K562 (cell line): ENCODE measurements around the gene CDS2. TPM values are rescaled to one million over a fixed set of nuclear protein-coding genes. Genes with fewer than 3 reads are reported as not detected.

Experiments used
- CHCHD3 ChIP-seq: fragments of 250-450 bp; sonication (Bioruptor Pico); IDR thresholded peaks from 2 replicates; pipeline ENCODE4 v2.1.2; 2022; ENCODE audit warnings: mild to moderate bottlenecking
- DPF2 ChIP-seq: fragments of 450-650 bp; IDR thresholded peaks from 2 replicates; pipeline ENCODE4 v1.6.1; 2016
- EWSR1 ChIP-seq: fragments of 450-650 bp; IDR thresholded peaks from 2 replicates; pipeline ENCODE4 v1.6.1; 2018; ENCODE audit warnings: borderline replicate concordance, mild to moderate bottlenecking, low read depth, moderate library complexity; ENCODE audit not compliant: partially characterized antibody
- FOXK2 ChIP-seq, 2 experiments: fragments of 450-650 bp; IDR thresholded peaks in 1 of 2; conservative IDR thresholded peaks in 1 of 2; 2 replicates each; pipeline ENCODE4 v1.6.1; 2016; ENCODE audit warnings: low read depth in 2 of 2, mild to moderate bottlenecking in 1 of 2
- IRF2 ChIP-seq: sonication (generic); formaldehyde crosslinking; IDR thresholded peaks from 2 replicates; pipeline ENCODE4 v1.8.1; 2022; ENCODE audit warnings: mild to moderate bottlenecking, missing genetic modification reagents
- MYC ChIP-seq, 2 experiments: fragments of 250-450 bp in 1 of 2; sonication (Bioruptor Pico) in 1 of 2; IDR thresholded peaks; 2 replicates each; pipeline versions ENCODE4 v1.5.1 to v1.6.1; 2012 to 2021; ENCODE audit warnings: low read depth in 2 of 2, borderline replicate concordance in 1 of 2, improper control_type of control experiment in 1 of 2, low read length in 1 of 2, mild to moderate bottlenecking in 1 of 2, moderate library complexity in 1 of 2
- MYNN ChIP-seq, 2 experiments: sonication (generic); formaldehyde crosslinking in 1 of 2; IDR thresholded peaks; 2 replicates each; pipeline versions ENCODE4 v1.5.0 to v1.6.1; 2016 to 2020; ENCODE audit warnings: antibody characterized with exemption in 1 of 2, missing genetic modification reagents in 1 of 2
- NFIC ChIP-seq: fragments of 450-650 bp; IDR thresholded peaks from 2 replicates; pipeline ENCODE4 v1.6.1; 2017; ENCODE audit warnings: mild to moderate bottlenecking, inconsistent platforms
- PHTF2 ChIP-seq: fragments of 250-450 bp; sonication (Bioruptor Pico); IDR thresholded peaks from 2 replicates; pipeline ENCODE4 v1.5.0; 2021; ENCODE audit warnings: mild to moderate bottlenecking
- RBM34 ChIP-seq: fragments of 200-400 bp; formaldehyde crosslinking; IDR thresholded peaks from 2 replicates; pipeline ENCODE4 v1.6.1; 2018; ENCODE audit warnings: low read length, borderline replicate concordance; ENCODE audit not compliant: insufficient read depth
- SMARCB1 ChIP-seq: IDR thresholded peaks from 2 replicates; pipeline ENCODE4 v1.6.1; 2011; ENCODE audit warnings: improper control_type of control experiment, low read depth; ENCODE audit not compliant: insufficient read length
- SMARCC2 ChIP-seq: fragments of 450-650 bp; IDR thresholded peaks from 2 replicates; pipeline ENCODE4 v1.6.1; 2017; ENCODE audit warnings: antibody characterized with exemption, moderate library complexity, mild to moderate bottlenecking, low read depth
- TEAD2 ChIP-seq: fragments of 450-650 bp; IDR thresholded peaks from 2 replicates; pipeline ENCODE4 v1.6.1; 2016; ENCODE audit warnings: missing genetic modification characterization, control low read depth, missing compliant biosample characterization
- TFAM ChIP-seq: fragments of 250-450 bp; sonication (Bioruptor Pico); conservative IDR thresholded peaks from 2 replicates; pipeline ENCODE4 v1.5.0; 2021; ENCODE audit warnings: mild to moderate bottlenecking, moderate library complexity
- ZFP30 ChIP-seq: fragments of 250-450 bp; sonication (Bioruptor Pico); IDR thresholded peaks from 2 replicates; pipeline ENCODE4 v1.8.0; 2022; ENCODE audit warnings: moderate library complexity, mild to moderate bottlenecking, inconsistent platforms, borderline replicate concordance
- ZFX ChIP-seq: sonication (generic); formaldehyde crosslinking; IDR thresholded peaks from 2 replicates; pipeline ENCODE4 v1.8.0; 2022; ENCODE audit warnings: mild to moderate bottlenecking, missing genetic modification reagents, moderate library complexity
- ZNF644 ChIP-seq: fragments of 200-800 bp; sonication (Bioruptor generic); IDR thresholded peaks from 2 replicates; pipeline ENCODE4 v1.6.1; 2016; ENCODE audit warnings: low read depth, missing genetic modification characterization, missing compliant biosample characterization
- ZNF766 ChIP-seq: fragments of 200-800 bp; sonication (Bioruptor generic); conservative IDR thresholded peaks from 2 replicates; pipeline ENCODE4 v1.6.1; 2016; ENCODE audit warnings: missing genetic modification characterization, missing compliant biosample characterization
- ZNF780A ChIP-seq: fragments of 250-450 bp; sonication (Bioruptor Pico); IDR thresholded peaks from 2 replicates; pipeline ENCODE4 v1.5.0; 2021; ENCODE audit warnings: mild to moderate bottlenecking
- polyA plus RNA-seq, 8 experiments: library from polyadenylated mRNA; depleted of rRNA in 4 of 8; stranded (reverse) in 5 of 8; unstranded in 3 of 8; fragments of >200 nt; fragmentation: Nextera tagmentation in 2 of 8; fragmentation: Illumina TruSeq in 1 of 8; extraction: Ambion mirVana in 2 of 8; extraction: Trizol in 1 of 8; gene quantifications; 2 replicates each; pipeline versions ENCODE4 v1.2.1 to v1.2.3, GENCODE V29; 2011 to 2014; ENCODE audit warnings: inconsistent platforms in 1 of 8, missing spikeins in 1 of 8
- total RNA-seq, 7 experiments: library from RNA; depleted of rRNA in 6 of 7; stranded (reverse); fragments of >200 nt in 6 of 7; fragmentation: Illumina TruSeq in 2 of 7; extraction: Trizol in 2 of 7; gene quantifications; 2 replicates each; pipeline versions ENCODE4 v1.2.1 to v1.2.3, GENCODE V29; 2011 to 2021; ENCODE audit warnings: low replicate concordance in 1 of 7
- TF ChIP-seq, protein P1 (sequence below): sonication (generic); formaldehyde crosslinking; IDR thresholded peaks from 2 replicates; pipeline ENCODE4 v1.8.0; 2023; ENCODE audit warnings: mild to moderate bottlenecking, missing genetic modification reagents
- TF ChIP-seq, protein P2 (sequence below): fragments of 250-450 bp; sonication (Bioruptor Pico); IDR thresholded peaks from 2 replicates; pipeline ENCODE4 v1.6.1; 2021; ENCODE audit warnings: mild to moderate bottlenecking

The CDS2 gene
- total and polyA plus RNA-seq, 9 of the 15 experiments (the other 6 are each of a cell fraction or from before 2014, with no cell fraction given): 6.4 to 46.4 (median 12.2) TPM

DNA sequence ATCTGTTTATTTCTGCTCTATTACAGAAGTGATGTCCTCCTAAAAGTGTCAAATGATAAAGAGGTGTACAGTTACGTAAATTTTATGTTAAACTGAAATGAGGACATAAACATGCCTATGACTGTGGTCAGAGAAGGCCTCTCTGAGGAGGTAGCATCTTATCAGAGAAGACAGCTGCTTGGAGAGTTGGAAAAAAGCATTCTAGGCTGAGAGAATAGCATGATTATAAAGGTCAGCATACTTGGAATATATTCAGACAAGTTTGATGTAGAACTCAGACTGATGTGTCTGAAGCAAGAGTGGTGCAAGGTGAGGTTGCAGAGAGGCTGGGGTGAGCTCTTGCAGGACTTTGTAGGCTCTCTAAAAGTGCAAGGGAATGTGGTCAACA is 3.9 kb upstream of the CDS2 start (continued):
- no peak for TF ChIP-seq MYNN (IDR thresholded peaks at IDR 0.05)
- TF ChIP-seq MYNN (CRISPR knock-in tag; IDR thresholded peaks at IDR 0.05): no peak
- TF ChIP-seq CHCHD3 (CRISPR knock-in tag): no peak
- no peak for TF ChIP-seq ZFP30 (CRISPR knock-in tag)
- TF ChIP-seq SMARCC2: peak; percentile 23; the same call in 1 of the 2 replicates
- TF ChIP-seq MYC (IDR thresholded peaks at IDR 0.05; ENCODE audit: low read depth, low read length): no peak
- no peak for TF ChIP-seq MYC (CRISPR knock-in tag; IDR thresholded peaks at IDR 0.05; ENCODE audit: borderline replicate concordance, low read depth)
- TF ChIP-seq ZNF780A: no peak
- TF ChIP-seq FOXK2 (conservative IDR thresholded peaks at IDR 0.05 in 1 of 2, IDR thresholded peaks at IDR 0.05 in 1 of 2; ENCODE audit: low read depth in 2 of 2): peak; percentile 82 to 86
- TF ChIP-seq ZNF644 (tag): no peak
- no peak for TF ChIP-seq ZNF766 (CRISPR knock-in tag)
- TF ChIP-seq, protein P1, sequence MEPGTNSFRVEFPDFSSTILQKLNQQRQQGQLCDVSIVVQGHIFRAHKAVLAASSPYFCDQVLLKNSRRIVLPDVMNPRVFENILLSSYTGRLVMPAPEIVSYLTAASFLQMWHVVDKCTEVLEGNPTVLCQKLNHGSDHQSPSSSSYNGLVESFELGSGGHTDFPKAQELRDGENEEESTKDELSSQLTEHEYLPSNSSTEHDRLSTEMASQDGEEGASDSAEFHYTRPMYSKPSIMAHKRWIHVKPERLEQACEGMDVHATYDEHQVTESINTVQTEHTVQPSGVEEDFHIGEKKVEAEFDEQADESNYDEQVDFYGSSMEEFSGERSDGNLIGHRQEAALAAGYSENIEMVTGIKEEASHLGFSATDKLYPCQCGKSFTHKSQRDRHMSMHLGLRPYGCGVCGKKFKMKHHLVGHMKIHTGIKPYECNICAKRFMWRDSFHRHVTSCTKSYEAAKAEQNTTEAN (CRISPR knock-in tag): no peak
- no peak for TF ChIP-seq IRF2 (CRISPR knock-in tag)
- TF ChIP-seq NFIC: peak; percentile 48; the same call in 1 of the 2 replicates
- no peak for TF ChIP-seq PHTF2 (CRISPR knock-in tag)
- TF ChIP-seq SMARCB1: no peak
- no peak for TF ChIP-seq EWSR1
- no peak for TF ChIP-seq TFAM (CRISPR knock-in tag)
- TF ChIP-seq ZFX (CRISPR knock-in tag): peak; percentile 26; the same call in 1 of the 2 replicates
- TF ChIP-seq DPF2: peak; percentile 64; the same call in 1 of the 2 replicates
- TF ChIP-seq TEAD2 (tag): no peak
- TF ChIP-seq, protein P2, sequence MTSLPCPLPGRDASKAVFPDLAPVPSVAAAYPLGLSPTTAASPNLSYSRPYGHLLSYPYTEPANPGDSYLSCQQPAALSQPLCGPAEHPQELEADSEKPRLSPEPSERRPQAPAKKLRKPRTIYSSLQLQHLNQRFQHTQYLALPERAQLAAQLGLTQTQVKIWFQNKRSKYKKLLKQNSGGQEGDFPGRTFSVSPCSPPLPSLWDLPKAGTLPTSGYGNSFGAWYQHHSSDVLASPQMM (CRISPR knock-in tag): no peak
- TF ChIP-seq RBM34: no peak
